DOHH2 (cell line): Measurements from ENCODE around the gene TTC29.

Source experiments
- H3F3A ChIP-seq: fragments of 200-600 bp; sonication (generic), shearing (Covaris generic); 2 replicates; pipeline ENCODE4 v1.6.0; 2016; ENCODE audit warnings: antibody characterized with exemption, mild to moderate bottlenecking; ENCODE audit not compliant: control insufficient read depth, insufficient read depth
- H3K27ac ChIP-seq: fragments of 200-600 bp; sonication (generic); 2 replicates; pipeline ENCODE4 v1.5.1; 2014; ENCODE audit warnings: low read depth, mild to moderate bottlenecking, low read length, moderate library complexity
- H3K27me3 ChIP-seq: fragments of 200-600 bp; sonication (generic); 2 replicates; pipeline ENCODE4 v1.6.1; 2014; ENCODE audit warnings: mild to moderate bottlenecking, low read length, mixed read lengths; ENCODE audit not compliant: control insufficient read depth
- H3K36me3 ChIP-seq: fragments of 200-600 bp; sonication (generic); 2 replicates; pipeline ENCODE4 v1.6.1; 2014; ENCODE audit warnings: mild to moderate bottlenecking, low read length, moderate library complexity, mixed read lengths; ENCODE audit not compliant: control insufficient read depth
- H3K4me1 ChIP-seq: fragments of 200-600 bp; sonication (generic); 2 replicates; pipeline ENCODE4 v1.6.1; 2014; ENCODE audit warnings: mild to moderate bottlenecking, low read length, mixed read lengths; ENCODE audit not compliant: control insufficient read depth
- H3K4me2 ChIP-seq: fragments of 200-600 bp; sonication (generic); 2 replicates; pipeline ENCODE4 v1.6.0; 2014; ENCODE audit warnings: mild to moderate bottlenecking, low read length, moderate library complexity
- H3K4me3 ChIP-seq: fragments of 200-600 bp; sonication (generic); 2 replicates; pipeline ENCODE4 v1.5.1; 2014; ENCODE audit warnings: mild to moderate bottlenecking, low read length, mixed read lengths
- H3K79me2 ChIP-seq: fragments of 200-600 bp; sonication (generic); 2 replicates; pipeline ENCODE4 v1.6.1; 2014; ENCODE audit warnings: mild to moderate bottlenecking, low read length, mixed read lengths; ENCODE audit not compliant: control insufficient read depth
- H3K9me2 ChIP-seq: fragments of 200-600 bp; sonication (generic); replicated peaks from 2 replicates; pipeline ENCODE4 v1.6.1; 2014; ENCODE audit warnings: mild to moderate bottlenecking, low read length, mixed read lengths; ENCODE audit not compliant: control insufficient read depth
- H3K9me3 ChIP-seq: fragments of 200-600 bp; sonication (generic); 2 replicates; pipeline ENCODE4 v1.6.1; 2014; ENCODE audit warnings: antibody characterized with exemption, low read length, mixed read lengths; ENCODE audit not compliant: control insufficient read depth, insufficient read depth
- H4K20me1 ChIP-seq: fragments of 200-600 bp; sonication (generic); 2 replicates; pipeline ENCODE4 v1.6.0; 2014; ENCODE audit warnings: low read depth, mild to moderate bottlenecking, antibody characterized with exemption, low read length, moderate library complexity; ENCODE audit not compliant: control insufficient read depth, insufficient read depth
- EZH2phosphoT487 ChIP-seq: fragments of 200-600 bp; sonication (generic); IDR thresholded peaks from 2 replicates; pipeline ENCODE4 v1.6.1; 2017; ENCODE audit warnings: borderline replicate concordance, mild to moderate bottlenecking, antibody characterized with exemption, low read length, moderate library complexity, mixed read lengths
- TF ChIP-seq, protein P1 (sequence below): fragments of 200-600 bp; sonication (generic); IDR thresholded peaks from one replicate; pipeline ENCODE4 v1.5.1; 2014; ENCODE audit warnings: antibody characterized with exemption, mild to moderate bottlenecking, low read depth, low read length; ENCODE audit not compliant: poor library complexity, severe bottlenecking

TTC29 gene

DNA sequence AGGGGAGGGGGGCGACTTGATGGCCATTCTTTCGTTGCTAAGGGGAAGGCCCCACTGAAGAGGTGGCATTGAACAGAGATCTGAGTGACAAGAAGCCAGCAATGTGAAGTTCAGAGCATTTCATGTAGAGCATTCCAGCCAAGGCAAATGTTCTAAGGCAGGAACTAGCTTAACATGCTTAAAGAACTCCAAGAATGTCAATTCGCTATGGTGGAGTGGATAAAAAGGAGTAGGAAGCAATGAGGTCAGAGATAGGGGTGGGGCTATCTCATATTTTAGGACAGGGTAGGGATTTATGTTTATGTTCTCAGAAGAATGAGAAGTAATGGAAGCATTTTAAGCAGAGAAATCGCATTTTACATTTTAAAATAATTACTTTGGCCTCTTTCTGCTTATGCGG is 130.9 kb downstream of the TTC29 start:
- Histone ChIP-seq H3K79me2 (no peaks in the 10 kb centered on the region), H3K4me2 (no peak overlapping the region)

GRCh38 chr4:146795711-146796110 is 150.0 kb downstream of the TTC29 start:
- H3K4me1 ChIP-seq, result no peaks in the 10 kb centered on the region
- H3K9me3 ChIP-seq, result no peaks in the 10 kb centered on the region
- no peak for TF ChIP-seq EZH2phosphoT487
- TF ChIP-seq, protein P1, sequence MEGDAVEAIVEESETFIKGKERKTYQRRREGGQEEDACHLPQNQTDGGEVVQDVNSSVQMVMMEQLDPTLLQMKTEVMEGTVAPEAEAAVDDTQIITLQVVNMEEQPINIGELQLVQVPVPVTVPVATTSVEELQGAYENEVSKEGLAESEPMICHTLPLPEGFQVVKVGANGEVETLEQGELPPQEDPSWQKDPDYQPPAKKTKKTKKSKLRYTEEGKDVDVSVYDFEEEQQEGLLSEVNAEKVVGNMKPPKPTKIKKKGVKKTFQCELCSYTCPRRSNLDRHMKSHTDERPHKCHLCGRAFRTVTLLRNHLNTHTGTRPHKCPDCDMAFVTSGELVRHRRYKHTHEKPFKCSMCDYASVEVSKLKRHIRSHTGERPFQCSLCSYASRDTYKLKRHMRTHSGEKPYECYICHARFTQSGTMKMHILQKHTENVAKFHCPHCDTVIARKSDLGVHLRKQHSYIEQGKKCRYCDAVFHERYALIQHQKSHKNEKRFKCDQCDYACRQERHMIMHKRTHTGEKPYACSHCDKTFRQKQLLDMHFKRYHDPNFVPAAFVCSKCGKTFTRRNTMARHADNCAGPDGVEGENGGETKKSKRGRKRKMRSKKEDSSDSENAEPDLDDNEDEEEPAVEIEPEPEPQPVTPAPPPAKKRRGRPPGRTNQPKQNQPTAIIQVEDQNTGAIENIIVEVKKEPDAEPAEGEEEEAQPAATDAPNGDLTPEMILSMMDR, result no peak
- no peak overlapping the region for H3K27ac ChIP-seq
- H3K4me2 ChIP-seq, result no peak overlapping the region
- no peaks in the 10 kb centered on the region for H3K27me3 ChIP-seq
- H3K36me3 ChIP-seq, result no peaks in the 10 kb centered on the region
- no peak overlapping the region for H3K4me3 ChIP-seq
- no peaks in the 10 kb centered on the region for H3K9me2 ChIP-seq
- H3K79me2 ChIP-seq, result no peaks in the 10 kb centered on the region
- no peaks in the 10 kb centered on the region for H4K20me1 ChIP-seq
- no peaks in the 10 kb centered on the region for H3F3A ChIP-seq

More for the DNA sequence above, 130.9 kb downstream of the TTC29 start:
- Histone ChIP-seq H3K4me3 (no peak overlapping the region), H3K4me1 (no peaks in the 10 kb centered on the region), H3K27ac (no peak overlapping the region), H4K20me1 (no peaks in the 10 kb centered on the region), H3K36me3 (no peaks in the 10 kb centered on the region), H3K9me2 (no peaks in the 10 kb centered on the region), H3K27me3 (no peaks in the 10 kb centered on the region), H3K9me3 (no peaks in the 10 kb centered on the region), H3F3A (no peaks in the 10 kb centered on the region)
- TF ChIP-seq, protein P1, result no peak
- TF ChIP-seq EZH2phosphoT487, result no peak

DNA sequence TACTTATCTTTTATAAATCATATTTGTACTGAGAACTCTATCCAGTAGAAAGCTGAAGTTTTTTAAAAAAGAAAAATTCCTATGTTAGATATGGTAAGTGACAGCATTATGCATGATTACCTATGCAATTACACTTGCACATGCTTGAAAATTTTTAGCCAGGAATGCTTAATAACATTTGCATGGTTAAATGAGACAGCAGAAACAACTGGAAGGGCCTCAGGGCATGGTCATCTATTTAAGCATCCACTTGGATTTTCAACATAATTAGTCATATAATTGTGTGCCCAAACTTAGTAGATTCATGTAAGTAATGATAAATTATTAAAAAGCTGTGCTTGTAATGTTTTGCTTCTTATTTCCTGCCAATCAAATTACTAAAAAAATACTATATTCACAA is 151.9 kb downstream of the TTC29 start:
- Histone ChIP-seq H3K4me1 (no peaks in the 10 kb centered on the region), H3K4me2 (no peak overlapping the region), H3F3A (no peaks in the 10 kb centered on the region), H3K9me3 (no peaks in the 10 kb centered on the region), H3K79me2 (no peaks in the 10 kb centered on the region), H3K27ac (no peak overlapping the region), H4K20me1 (no peaks in the 10 kb centered on the region), H3K36me3 (no peaks in the 10 kb centered on the region), H3K9me2 (no peaks in the 10 kb centered on the region), H3K27me3 (no peaks in the 10 kb centered on the region), H3K4me3 (no peak overlapping the region)
- TF ChIP-seq, protein P1, result no peak
- no peak for TF ChIP-seq EZH2phosphoT487

DNA sequence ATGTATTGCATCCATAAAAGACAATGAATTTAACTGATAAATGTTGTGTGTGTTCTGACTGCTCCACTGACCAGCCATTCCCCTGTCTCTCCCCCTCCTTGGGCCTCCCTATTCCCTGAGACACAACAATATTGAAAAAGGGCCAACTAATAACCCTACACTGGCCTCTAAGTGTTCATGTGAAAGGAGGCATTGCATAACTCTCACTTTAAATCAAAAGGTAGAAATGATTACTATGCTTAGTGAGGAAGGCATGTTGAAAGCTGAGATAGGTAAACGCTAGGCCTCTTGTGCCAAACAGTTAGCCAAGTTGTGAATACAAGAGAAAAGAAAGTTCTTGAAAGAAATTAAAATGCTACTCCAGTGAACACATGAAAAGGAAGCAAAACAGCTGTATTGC is 154.2 kb downstream of the TTC29 start:
- Histone ChIP-seq H3K27me3 (no peaks in the 10 kb centered on the region), H4K20me1 (no peaks in the 10 kb centered on the region), H3F3A (no peaks in the 10 kb centered on the region), H3K79me2 (no peaks in the 10 kb centered on the region), H3K4me3 (no peak overlapping the region), H3K9me3 (no peaks in the 10 kb centered on the region), H3K4me1 (no peaks in the 10 kb centered on the region), H3K9me2 (no peaks in the 10 kb centered on the region), H3K27ac (no peak overlapping the region), H3K4me2 (no peak overlapping the region), H3K36me3 (no peaks in the 10 kb centered on the region)
- TF ChIP-seq EZH2phosphoT487, result no peak
- TF ChIP-seq, protein P1, result no peak
